Stomach (tissue), 19 donors: ENCODE measurements around the gene TSC22D1. TPM values are rescaled to one million over a fixed set of nuclear protein-coding genes. Genes with fewer than 3 reads are reported as not detected.
A peak's percentile ranks its signal among the peaks of the same experiment; 100 is the strongest.

Experiments
- DNase-seq, 2 donors: peaks; one replicate each; pipeline versions ENCODE4 v3.0.0 to v3.0.0-alpha.2; 2013 to 2019
- H3K27ac ChIP-seq, 5 donors: fragments of 200-600 bp in 4 of 5; sonication (generic) in 4 of 5; one replicate each; pipeline ENCODE4 v1.5.1; 2013 to 2019; ENCODE audit warnings: mild to moderate bottlenecking in 1 of 5, moderate library complexity in 1 of 5
- H3K27me3 ChIP-seq, 3 donors: fragments of 200-600 bp; sonication (generic); one replicate each; pipeline ENCODE4 v1.5.1; 2017 to 2019; ENCODE audit warnings: mixed run types in 1 of 3
- H3K36me3 ChIP-seq, 4 donors: fragments of 200-600 bp; sonication (generic); 1 replicate in 3 of 4; 2 replicates in 1 of 4; pipeline ENCODE4 v1.5.1; 2016 to 2019
- H3K4me1 ChIP-seq, 4 donors: fragments of 200-600 bp; sonication (generic); one replicate each; pipeline ENCODE4 v1.5.1; 2016 to 2019
- H3K4me3 ChIP-seq, 4 donors: fragments of 200-600 bp; sonication (generic) in 3 of 4; one replicate each; pipeline ENCODE4 v1.5.1; 2016 to 2019; ENCODE audit warnings: mild to moderate bottlenecking in 1 of 4
- H3K9me3 ChIP-seq, 4 donors: fragments of 200-600 bp; sonication (generic); one replicate each; pipeline ENCODE4 v1.5.1; 2016 to 2019
- CTCF ChIP-seq, 7 experiments: fragments of 450-650 bp in 4 of 7; fragments of 200-600 bp in 3 of 7; sonication (generic) in 3 of 7; IDR thresholded peaks; one replicate each; pipeline ENCODE4 v1.5.1; 2016 to 2019; ENCODE audit warnings: antibody characterized with exemption in 7 of 7, control low read depth in 2 of 7, mild to moderate bottlenecking in 1 of 7
- EP300 ChIP-seq: sonication (generic); formaldehyde crosslinking; IDR thresholded peaks from one replicate; pipeline ENCODE4 v1.6.1; 2017; ENCODE audit warnings: antibody characterized with exemption
- POLR2A ChIP-seq, 4 donors: fragments of 450-650 bp; IDR thresholded peaks; one replicate each; pipeline ENCODE4 v1.6.1; 2016; ENCODE audit warnings: antibody characterized with exemption in 4 of 4, control low read depth in 2 of 4, mild to moderate bottlenecking in 1 of 4, moderate library complexity in 1 of 4
- POLR2AphosphoS5 ChIP-seq, 3 donors: sonication (generic); formaldehyde crosslinking; IDR thresholded peaks; one replicate each; pipeline ENCODE4 v1.6.1; 2016; ENCODE audit warnings: antibody characterized with exemption in 3 of 3
- WGBS, 5 donors: extraction: QIAGEN DNeasy Blood & Tissue Kit in 3 of 5; methylation state at CpG; one replicate each; pipeline versions ENCODE4 v1.1.5 to v1.1.7; 2013 to 2018; 5-methylcytosine and 5-hydroxymethylcytosine counted together
- intact Hi-C: fragments of 100-400 bp; cut with DNase I; formaldehyde crosslinking; loops from one replicate; pipeline ENCODE4 v1.15.1; 2023; ENCODE audit warnings: low total_unique reads
- long read RNA-seq, 10 donors: transcript quantifications; one replicate each; lab custom pipeline, GENCODE V29; 2026
- polyA plus RNA-seq, 3 donors: library from polyadenylated mRNA; stranded (reverse); fragments of 200-250 nt; gene quantifications; one replicate each; pipeline ENCODE4 v1.2.3, GENCODE V29; 2013
- total RNA-seq, 5 donors: library from RNA; depleted of rRNA; stranded (reverse); fragments of >200 nt; gene quantifications; one replicate each; pipeline versions ENCODE4 v1.1.0 to v1.2.3, GENCODE V29; 2014 to 2016
- donor health status: healthy with polysubstance abuse.
- donor health status: Bipolar disorder and iron deficiency.
- donor health status: healthy.

Gene TSC22D1
- 100 to 1,000 TPM in 3 of 5 donors, 10 to 100 TPM in 2; 26.1 to 195 (median 127) TPM for total RNA-seq
- 100 to 1,000 TPM in 2 of 3 donors, 10 to 100 TPM in 1; 83.9 to 115 (median 107) TPM for polyA plus RNA-seq
- long read RNA-seq, donor 1, full-length matches to known transcripts, result 77 of 85 reads
- long read RNA-seq, donor 1, partial matches to known transcripts, result 8 of 85 reads
- long read RNA-seq, donor 1, other reads (novel, unspliced or antisense), result 0 of 85 reads
- long read RNA-seq, donor 2, full-length matches to known transcripts, result 122 of 138 reads
- long read RNA-seq, donor 2, partial matches to known transcripts, result 16 of 138 reads
- long read RNA-seq, donor 2, other reads (novel, unspliced or antisense), result 0 of 138 reads
- long read RNA-seq, donor 3, full-length matches to known transcripts, result 77 of 77 reads
- long read RNA-seq, donor 3, partial matches to known transcripts, result 0 of 77 reads
- long read RNA-seq, donor 3, other reads (novel, unspliced or antisense), result 0 of 77 reads
- long read RNA-seq, donor 4, transcript TSC22D1-201 (3 exons, 3,135 nt), result major isoform, 13 of 14 reads
- long read RNA-seq, donor 4, partial matches to known transcripts, result 0 of 14 reads
- long read RNA-seq, donor 4, other reads (novel, unspliced or antisense), result 0 of 14 reads
- long read RNA-seq, donor 5, full-length matches to known transcripts, result 91 of 91 reads
- long read RNA-seq, donor 5, partial matches to known transcripts, result 0 of 91 reads
- long read RNA-seq, donor 5, other reads (novel, unspliced or antisense), result 0 of 91 reads
- long read RNA-seq, donor 6, full-length matches to known transcripts, result 275 of 550 reads
- long read RNA-seq, donor 6, partial matches to known transcripts, result 275 of 550 reads
- long read RNA-seq, donor 6, other reads (novel, unspliced or antisense), result 0 of 550 reads
- long read RNA-seq, donor 7, full-length matches to known transcripts, result 122 of 122 reads
- long read RNA-seq, donor 7, partial matches to known transcripts, result 0 of 122 reads
- long read RNA-seq, donor 7, other reads (novel, unspliced or antisense), result 0 of 122 reads
- long read RNA-seq, donor 8, full-length matches to known transcripts, result 109 of 109 reads
- long read RNA-seq, donor 8, partial matches to known transcripts, result 0 of 109 reads
- long read RNA-seq, donor 8, other reads (novel, unspliced or antisense), result 0 of 109 reads
- long read RNA-seq, donor 9, full-length matches to known transcripts, result 91 of 91 reads
- long read RNA-seq, donor 9, partial matches to known transcripts, result 0 of 91 reads
- long read RNA-seq, donor 9, other reads (novel, unspliced or antisense), result 0 of 91 reads
- long read RNA-seq, donor 10, full-length matches to known transcripts, result 48 of 48 reads
- long read RNA-seq, donor 10, partial matches to known transcripts, result 0 of 48 reads
- long read RNA-seq, donor 10, other reads (novel, unspliced or antisense), result 0 of 48 reads

DNA sequence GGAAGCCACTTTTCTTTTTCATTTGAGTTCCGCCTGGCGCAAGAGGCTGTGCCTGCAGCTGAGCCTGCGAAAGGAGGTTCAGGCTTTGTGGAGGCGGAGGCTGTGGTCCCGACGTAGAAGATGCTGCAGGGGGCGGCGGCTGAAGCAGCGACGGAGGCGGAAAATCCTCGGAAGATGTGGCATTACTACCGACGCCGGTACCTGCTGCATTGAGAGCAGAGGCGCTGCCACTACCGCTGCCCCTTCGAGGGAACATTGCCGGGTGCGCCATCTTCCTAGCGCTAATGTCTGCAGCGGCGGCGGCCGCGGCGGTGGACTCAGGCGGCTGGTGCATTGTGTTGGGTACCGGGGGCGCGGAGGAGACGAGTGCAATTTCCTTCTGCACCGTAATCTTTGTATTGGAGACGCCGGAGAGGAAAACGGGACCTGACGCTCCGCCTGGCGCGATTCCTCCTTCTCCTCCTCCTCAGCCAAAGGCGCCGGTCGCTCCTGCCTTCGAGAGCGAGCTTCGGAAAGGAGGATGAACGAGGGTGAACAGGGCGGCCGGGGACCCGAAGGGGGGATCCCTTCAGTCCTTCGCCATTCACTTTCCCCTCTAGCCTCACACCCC lies at the start of gene TSC22D1:
Gene TSC22D1 (minus strand): TSS at position 590 of the 610 bp plus-strand sequence. CDS start 256 bp downstream, at position 334.
- H3K36me3 ChIP-seq, result no peaks in the 10 kb centered on the region
- 0 to 1% (median 0%) methylated on average over 45 to 51 of the region's 51 CpGs for WGBS, 5 donors
- DNase-seq, result peak; percentile 51 to 80
- H3K27me3 ChIP-seq, result no peaks in the 10 kb centered on the region
- TF ChIP-seq CTCF (IDR thresholded peaks at IDR 0.05) (no peak), POLR2A (IDR thresholded peaks at IDR 0.05) (no peak), POLR2AphosphoS5 (IDR thresholded peaks at IDR 0.05) (peak in 2 of 3 donors; percentile 29 to 35), EP300 (no peak)
- H3K4me1 ChIP-seq, result peaks cover 27 to 58% (median 44%) of the 10 kb centered on the region in 4 donors
- intact Hi-C loops, result no loop called here
- H3K27ac ChIP-seq, result peak within 1 kb of the TSS; percentile 96 to 99 (median 98)
- peak within 1 kb of the TSS; percentile 87 to 95 (median 94) for H3K4me3 ChIP-seq
- H3K9me3 ChIP-seq, result no peaks in the 10 kb centered on the region

DNA sequence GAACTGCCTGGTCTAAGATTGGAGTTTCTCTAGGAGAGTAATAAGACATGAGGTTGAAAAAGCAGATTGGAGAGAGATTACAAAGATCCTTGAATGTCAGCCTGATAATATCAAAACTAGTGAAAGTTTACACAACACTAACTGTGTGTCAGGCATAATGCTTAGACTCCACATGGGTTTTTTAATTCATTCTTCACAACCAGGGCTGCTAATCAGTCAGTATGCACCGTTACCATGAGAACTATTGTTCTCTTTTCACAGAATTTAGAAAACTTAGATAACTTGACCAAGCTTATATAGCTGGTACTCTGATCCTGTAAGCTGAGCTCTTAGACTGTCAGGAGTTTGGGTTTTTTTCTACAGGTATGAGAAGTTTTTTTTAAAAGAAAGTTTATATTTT lies 46.6 kb upstream of the TSC22D1 start:
- DNase-seq, result no peak
- no peak overlapping the region for H3K27ac ChIP-seq
- H3K4me1 ChIP-seq, result no peaks in the 10 kb centered on the region
- no peak overlapping the region for H3K4me3 ChIP-seq
- no peaks in the 10 kb centered on the region for H3K9me3 ChIP-seq
- intact Hi-C loops, result no loop called here
- H3K27me3 ChIP-seq, result no peaks in the 10 kb centered on the region
- TF ChIP-seq EP300 (no peak), POLR2A (IDR thresholded peaks at IDR 0.05) (no peak), POLR2AphosphoS5 (IDR thresholded peaks at IDR 0.05) (no peak), CTCF (IDR thresholded peaks at IDR 0.05) (no peak)
- H3K36me3 ChIP-seq, result no peaks in the 10 kb centered on the region
- 29 to 72% (median 38%) methylated on average over 1 of the region's 1 CpG for WGBS, 5 donors

GRCh38 chr13:44622261-44622660 lies 46.1 kb upstream of the TSC22D1 start:
- TF ChIP-seq EP300 (no peak), POLR2AphosphoS5 (IDR thresholded peaks at IDR 0.05) (no peak), POLR2A (IDR thresholded peaks at IDR 0.05) (no peak), CTCF (IDR thresholded peaks at IDR 0.05) (no peak)
- Histone ChIP-seq H3K4me3 (no peak overlapping the region), H3K9me3 (no peaks in the 10 kb centered on the region), H3K27me3 (no peaks in the 10 kb centered on the region), H3K36me3 (no peaks in the 10 kb centered on the region), H3K27ac (no peak overlapping the region), H3K4me1 (no peaks in the 10 kb centered on the region)
- WGBS, 5 donors, result 38 to 61% (median 51%) methylated on average over 1 of the region's 1 CpG
- intact Hi-C loops, result no loop called here
- DNase-seq, result no peak
